Neural progenitor cell (in vitro differentiated cells): ENCODE measurements around the gene IPPK. TPM values are rescaled to one million over a fixed set of nuclear protein-coding genes. Genes with fewer than 3 reads are reported as not detected.

Experiments
- DNase-seq: peaks from one replicate; pipeline ENCODE4 v3.0.0-alpha.2; 2016; ENCODE audit warnings: low spot score
- H2AFZ ChIP-seq: fragments of 200-600 bp; sonication (generic); replicated peaks from 2 replicates; pipeline ENCODE4 v1.6.1; 2016; ENCODE audit warnings: antibody characterized with exemption
- H3F3A ChIP-seq: fragments of 200-600 bp; sonication (generic); 2 replicates; pipeline ENCODE4 v1.6.1; 2016; ENCODE audit warnings: antibody characterized with exemption, low read depth
- H3K27ac ChIP-seq: fragments of 200-600 bp; sonication (generic); 2 replicates; pipeline ENCODE4 v1.5.1; 2016; ENCODE audit warnings: mild to moderate bottlenecking
- H3K27me3 ChIP-seq: fragments of 200-600 bp; sonication (generic); 2 replicates; pipeline ENCODE4 v1.6.1; 2016; ENCODE audit warnings: mild to moderate bottlenecking, moderate library complexity
- H3K36me3 ChIP-seq: fragments of 200-600 bp; sonication (generic); 2 replicates; pipeline ENCODE4 v1.5.1; 2016
- H3K4me1 ChIP-seq: fragments of 200-600 bp; sonication (generic); 2 replicates; pipeline ENCODE4 v1.6.1; 2016; ENCODE audit warnings: mixed run types
- H3K4me2 ChIP-seq: fragments of 200-600 bp; sonication (generic); 2 replicates; pipeline ENCODE4 v1.6.1; 2016
- H3K4me3 ChIP-seq: fragments of 200-600 bp; sonication (generic); 2 replicates; pipeline ENCODE4 v1.5.1; 2016
- H3K79me2 ChIP-seq: fragments of 200-600 bp; sonication (generic); 2 replicates; pipeline ENCODE4 v1.6.1; 2016; ENCODE audit warnings: low read depth
- H3K9ac ChIP-seq: fragments of 200-600 bp; sonication (generic); 2 replicates; pipeline ENCODE4 v1.6.1; 2016
- H3K9me3 ChIP-seq: fragments of 200-600 bp; sonication (generic); 2 replicates; pipeline ENCODE4 v1.5.1; 2016; ENCODE audit warnings: low read depth
- H4K20me1 ChIP-seq: fragments of 200-600 bp; sonication (generic); 2 replicates; pipeline ENCODE4 v1.6.1; 2016; ENCODE audit warnings: low read depth
- H3K27ac Mint-ChIP-seq: 3 replicates; pipeline ENCODE4 v1.8.0; 2021; ENCODE audit warnings: mixed read lengths
- H3K27me3 Mint-ChIP-seq: 2 replicates; pipeline ENCODE4 v1.8.0; 2022; ENCODE audit warnings: low read depth, mild to moderate bottlenecking, inconsistent platforms, moderate library complexity, mixed read lengths; ENCODE audit not compliant: insufficient read depth
- H3K36me3 Mint-ChIP-seq: 3 replicates; pipeline ENCODE4 v1.8.0; 2021; ENCODE audit warnings: mixed read lengths
- H3K4me1 Mint-ChIP-seq: 3 replicates; pipeline ENCODE4 v1.8.0; 2021; ENCODE audit warnings: mixed read lengths
- H3K4me3 Mint-ChIP-seq: 3 replicates; pipeline ENCODE4 v1.8.0; 2021; ENCODE audit warnings: mild to moderate bottlenecking, moderate library complexity, mixed read lengths
- H3K9me3 Mint-ChIP-seq: 3 replicates; pipeline ENCODE4 v1.8.0; 2020; ENCODE audit warnings: mixed read lengths
- EZH2 ChIP-seq: fragments of 200-600 bp; sonication (generic); IDR thresholded peaks from 2 replicates; pipeline ENCODE4 v1.6.1; 2017; ENCODE audit warnings: antibody characterized with exemption, mild to moderate bottlenecking, moderate library complexity
- EZH2phosphoT487 ChIP-seq: fragments of 200-600 bp; sonication (generic); IDR thresholded peaks from 2 replicates; pipeline ENCODE4 v1.6.1; 2017; ENCODE audit warnings: antibody characterized with exemption
- total RNA-seq: library from RNA; depleted of rRNA; stranded (reverse); fragments of >200 nt; gene quantifications from 2 replicates; pipeline ENCODE4 v1.2.3, GENCODE V29; 2015; ENCODE audit warnings: low replicate concordance
- TF ChIP-seq, protein P1 (sequence below): fragments of 200-600 bp; sonication (generic); IDR thresholded peaks from 2 replicates; pipeline ENCODE4 v1.5.1; 2017; ENCODE audit warnings: antibody characterized with exemption, mild to moderate bottlenecking

Gene IPPK
- total RNA-seq, 1 donor from 2014 or later: 16.8 TPM

DNA sequence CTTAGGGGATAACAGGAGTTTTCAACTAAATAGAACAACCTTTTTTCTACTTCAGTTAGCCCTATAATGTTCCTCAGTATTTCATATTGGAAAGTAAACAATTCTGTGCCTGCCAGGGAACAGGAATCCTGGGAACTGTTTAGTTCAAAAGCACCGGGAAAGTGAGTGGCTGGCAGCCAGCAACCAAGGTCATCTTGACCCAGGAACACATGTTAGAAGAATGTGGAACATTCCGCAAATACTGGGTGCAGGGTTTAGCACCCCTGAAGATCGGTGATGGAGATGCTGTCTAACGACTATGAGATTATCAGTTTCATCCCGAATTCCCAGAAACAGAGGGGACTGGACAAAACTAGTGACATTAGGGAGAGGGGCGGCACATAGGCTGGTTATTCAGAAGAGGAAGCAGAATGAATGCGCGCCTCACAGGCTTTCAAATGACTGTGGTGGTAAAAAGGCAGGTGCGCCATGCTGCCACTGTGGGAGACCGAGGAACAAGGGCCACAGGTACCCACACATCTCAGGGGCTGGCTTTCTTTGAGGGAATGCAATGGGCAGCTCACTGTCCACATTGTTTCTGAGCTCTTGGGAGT is 51.2 kb downstream of the IPPK start:
- Mint-ChIP-seq H3K27me3 (no peaks in the 10 kb centered on the region), H3K4me3 (no peak overlapping the region), H3K36me3 (peaks cover 13% of the 10 kb centered on the region), H3K27ac (no peak overlapping the region), H3K4me1 (no peaks in the 10 kb centered on the region), H3K9me3 (no peaks in the 10 kb centered on the region)
- H2AFZ ChIP-seq: no peak overlapping the region
- no peaks in the 10 kb centered on the region for H3K4me1 ChIP-seq
- H3K36me3 ChIP-seq: no peaks in the 10 kb centered on the region
- no peaks in the 10 kb centered on the region for H3F3A ChIP-seq
- no peak for DNase-seq
- no peaks in the 10 kb centered on the region for H3K27me3 ChIP-seq
- no peak overlapping the region for H3K9ac ChIP-seq
- H4K20me1 ChIP-seq: no peaks in the 10 kb centered on the region
- H3K9me3 ChIP-seq: no peaks in the 10 kb centered on the region
- H3K4me2 ChIP-seq: no peak overlapping the region
- no peak overlapping the region for H3K27ac ChIP-seq
- no peaks in the 10 kb centered on the region for H3K79me2 ChIP-seq
- TF ChIP-seq, protein P1, sequence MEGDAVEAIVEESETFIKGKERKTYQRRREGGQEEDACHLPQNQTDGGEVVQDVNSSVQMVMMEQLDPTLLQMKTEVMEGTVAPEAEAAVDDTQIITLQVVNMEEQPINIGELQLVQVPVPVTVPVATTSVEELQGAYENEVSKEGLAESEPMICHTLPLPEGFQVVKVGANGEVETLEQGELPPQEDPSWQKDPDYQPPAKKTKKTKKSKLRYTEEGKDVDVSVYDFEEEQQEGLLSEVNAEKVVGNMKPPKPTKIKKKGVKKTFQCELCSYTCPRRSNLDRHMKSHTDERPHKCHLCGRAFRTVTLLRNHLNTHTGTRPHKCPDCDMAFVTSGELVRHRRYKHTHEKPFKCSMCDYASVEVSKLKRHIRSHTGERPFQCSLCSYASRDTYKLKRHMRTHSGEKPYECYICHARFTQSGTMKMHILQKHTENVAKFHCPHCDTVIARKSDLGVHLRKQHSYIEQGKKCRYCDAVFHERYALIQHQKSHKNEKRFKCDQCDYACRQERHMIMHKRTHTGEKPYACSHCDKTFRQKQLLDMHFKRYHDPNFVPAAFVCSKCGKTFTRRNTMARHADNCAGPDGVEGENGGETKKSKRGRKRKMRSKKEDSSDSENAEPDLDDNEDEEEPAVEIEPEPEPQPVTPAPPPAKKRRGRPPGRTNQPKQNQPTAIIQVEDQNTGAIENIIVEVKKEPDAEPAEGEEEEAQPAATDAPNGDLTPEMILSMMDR: no peak
- no peak for TF ChIP-seq EZH2phosphoT487
- TF ChIP-seq EZH2: no peak
- no peak overlapping the region for H3K4me3 ChIP-seq

DNA sequence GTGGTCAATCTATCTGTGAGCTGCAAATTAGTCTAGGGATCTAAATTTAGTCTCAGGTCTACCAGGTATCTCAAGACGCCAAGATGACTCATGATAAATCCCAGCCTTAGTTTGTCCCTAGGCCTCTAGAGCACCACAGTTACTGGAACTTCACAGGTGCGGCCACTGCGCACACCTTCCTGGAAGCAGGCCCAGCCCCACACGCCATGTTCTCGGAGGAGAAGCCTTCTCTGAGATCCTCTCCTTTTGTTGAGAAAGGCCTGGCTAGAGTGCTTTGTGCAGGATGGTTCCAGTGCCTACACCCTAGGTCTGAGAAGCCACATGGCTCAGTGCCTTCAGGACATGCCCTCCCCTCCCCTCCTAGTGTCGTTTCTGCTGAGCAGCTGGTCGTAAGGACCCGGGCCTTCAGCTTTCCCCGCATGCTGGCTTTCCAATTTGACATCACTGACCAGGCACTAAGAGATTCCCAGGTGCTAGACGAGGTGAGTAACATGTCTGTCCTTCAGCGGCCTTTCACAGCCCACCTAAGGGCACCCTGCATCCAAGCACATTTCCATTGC is 51.9 kb downstream of the IPPK start:
- H3K9me3 ChIP-seq: no peaks in the 10 kb centered on the region
- Mint-ChIP-seq H3K9me3 (no peaks in the 10 kb centered on the region), H3K27me3 (no peaks in the 10 kb centered on the region), H3K4me3 (no peak overlapping the region), H3K4me1 (no peaks in the 10 kb centered on the region), H3K36me3 (peaks cover 14% of the 10 kb centered on the region), H3K27ac (no peak overlapping the region)
- H3F3A ChIP-seq: no peaks in the 10 kb centered on the region
- H3K4me2 ChIP-seq: no peak overlapping the region
- no peak overlapping the region for H2AFZ ChIP-seq
- no peaks in the 10 kb centered on the region for H3K36me3 ChIP-seq
- H4K20me1 ChIP-seq: no peaks in the 10 kb centered on the region
- TF ChIP-seq EZH2: no peak
- TF ChIP-seq EZH2phosphoT487: no peak
- TF ChIP-seq, protein P1: no peak
- no peak overlapping the region for H3K4me3 ChIP-seq
- no peaks in the 10 kb centered on the region for H3K79me2 ChIP-seq
- no peak overlapping the region for H3K9ac ChIP-seq
- no peaks in the 10 kb centered on the region for H3K27me3 ChIP-seq
- no peak for DNase-seq
- no peak overlapping the region for H3K27ac ChIP-seq
- no peaks in the 10 kb centered on the region for H3K4me1 ChIP-seq

DNA sequence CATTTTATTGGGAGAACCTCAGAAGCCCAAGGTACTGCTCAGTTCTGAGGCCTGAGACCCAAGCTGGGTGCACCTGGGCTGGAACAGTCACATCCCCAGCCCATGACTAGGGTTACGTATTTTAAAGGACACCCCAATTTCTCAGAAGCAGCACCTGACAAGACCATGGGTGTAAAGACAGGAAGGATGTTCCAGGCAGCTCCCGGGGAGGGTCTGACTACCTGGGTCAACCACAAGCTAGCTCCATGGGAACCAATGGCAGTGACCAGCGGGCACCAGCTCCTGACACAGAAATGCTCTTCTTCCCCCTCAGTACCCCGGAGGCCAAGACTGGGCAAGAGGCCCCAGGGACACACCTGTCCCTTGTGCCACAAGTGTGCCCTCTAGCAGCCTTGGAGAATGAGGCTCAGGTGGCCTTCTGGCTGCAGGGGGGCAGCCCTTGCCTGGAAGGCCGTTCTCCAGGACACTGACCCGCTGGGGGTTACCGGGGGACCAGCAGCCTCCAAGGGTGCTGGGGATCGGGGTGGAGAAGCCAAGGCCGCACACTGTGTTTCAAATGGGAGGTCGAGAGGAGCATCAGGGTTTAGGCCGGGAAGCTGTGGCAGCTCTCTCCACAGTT is 52.6 kb downstream of the IPPK start:
- H3K9ac ChIP-seq: no peak overlapping the region
- no peak overlapping the region for H3K27ac ChIP-seq
- no peaks in the 10 kb centered on the region for H3K9me3 ChIP-seq
- no peaks in the 10 kb centered on the region for H4K20me1 ChIP-seq
- H2AFZ ChIP-seq: no peak overlapping the region
- no peak for DNase-seq
- H3K4me2 ChIP-seq: no peak overlapping the region
- no peak for TF ChIP-seq EZH2phosphoT487
- TF ChIP-seq, protein P1: no peak
- TF ChIP-seq EZH2: no peak
- H3F3A ChIP-seq: no peaks in the 10 kb centered on the region
- H3K9me3 Mint-ChIP-seq: no peaks in the 10 kb centered on the region
- no peaks in the 10 kb centered on the region for H3K27me3 Mint-ChIP-seq
- no peaks in the 10 kb centered on the region for H3K36me3 ChIP-seq
- no peak overlapping the region for H3K27ac Mint-ChIP-seq
- H3K4me3 Mint-ChIP-seq: no peak overlapping the region
- no peak overlapping the region for H3K4me3 ChIP-seq
- no peaks in the 10 kb centered on the region for H3K4me1 ChIP-seq
- no peaks in the 10 kb centered on the region for H3K27me3 ChIP-seq
- H3K79me2 ChIP-seq: no peaks in the 10 kb centered on the region
- H3K36me3 Mint-ChIP-seq: peaks cover 14% of the 10 kb centered on the region
- H3K4me1 Mint-ChIP-seq: no peaks in the 10 kb centered on the region
